Peyer's patch (tissue), 4 donors: ENCODE measurements around the gene MEN1.

ENCODE experiments used
- CTCF ChIP-seq, 6 experiments: fragments of 450-650 bp in 4 of 6; fragments of 200-600 bp in 2 of 6; sonication (generic) in 1 of 6; IDR thresholded peaks; one replicate each; pipeline ENCODE4 v1.5.1; 2017 to 2019; ENCODE audit warnings: antibody characterized with exemption in 6 of 6, mild to moderate bottlenecking in 3 of 6, moderate library complexity in 1 of 6
- POLR2A ChIP-seq, 2 donors: fragments of 450-650 bp; IDR thresholded peaks; one replicate each; pipeline ENCODE4 v1.5.1; 2017; ENCODE audit warnings: antibody characterized with exemption in 2 of 2, mild to moderate bottlenecking in 2 of 2, moderate library complexity in 2 of 2

- TF ChIP-seq CTCF (IDR thresholded peaks at IDR 0.05) (no peak), POLR2A (IDR thresholded peaks at IDR 0.05) (no peak)
Measured at GRCh38 chr11:64841592-64842365, 31.4 kb upstream of the MEN1 start.
